G401.6 (cell line): Measurements from ENCODE around the gene ANK3.

Experiments used
- FAIRE-seq: peaks from 2 replicates; lab custom pipeline; 2012; peaks lifted over from hg19 to GRCh38; lab: Jason Lieb, UNC

The ANK3 gene

DNA sequence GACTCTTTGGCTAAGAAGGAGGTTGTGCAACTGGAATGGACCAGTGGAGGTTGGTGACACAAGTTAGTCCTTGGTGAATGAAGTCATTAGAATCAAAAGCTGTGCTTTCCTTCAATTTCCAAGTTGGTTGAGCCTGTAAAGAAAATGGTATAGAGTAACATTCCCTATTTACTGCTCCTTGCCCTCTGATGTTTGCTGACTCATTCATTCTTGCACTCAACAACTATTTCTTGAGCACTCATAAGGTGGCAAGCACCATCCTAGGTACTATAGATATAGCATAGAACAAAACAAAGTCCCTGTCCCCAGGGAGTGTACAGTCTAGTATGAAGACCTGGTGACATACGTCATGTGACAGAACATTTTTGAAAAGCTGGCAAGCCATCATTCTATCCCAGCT lies 364.4 kb downstream of the ANK3 start:
- no peak for FAIRE-seq

DNA sequence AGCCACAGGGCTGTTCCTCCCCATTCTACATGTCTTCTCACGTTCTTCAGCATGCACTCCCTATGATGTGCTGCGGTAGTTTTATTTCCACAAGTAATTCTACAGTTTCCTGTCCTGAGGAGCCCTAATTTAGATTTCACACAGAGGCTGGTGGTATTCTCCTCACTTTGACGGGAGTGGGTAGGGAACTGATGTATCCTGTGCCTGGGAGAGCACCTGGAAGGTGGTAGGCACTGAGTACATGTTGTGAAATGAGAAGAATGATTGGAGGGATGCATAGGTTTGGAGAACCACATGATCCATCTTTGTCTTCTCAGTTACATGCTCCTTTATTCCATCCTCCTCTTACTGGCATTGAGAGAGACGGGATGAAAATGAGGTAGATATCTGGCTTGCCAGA lies 365.2 kb downstream of the ANK3 start:
- no peak for FAIRE-seq

DNA sequence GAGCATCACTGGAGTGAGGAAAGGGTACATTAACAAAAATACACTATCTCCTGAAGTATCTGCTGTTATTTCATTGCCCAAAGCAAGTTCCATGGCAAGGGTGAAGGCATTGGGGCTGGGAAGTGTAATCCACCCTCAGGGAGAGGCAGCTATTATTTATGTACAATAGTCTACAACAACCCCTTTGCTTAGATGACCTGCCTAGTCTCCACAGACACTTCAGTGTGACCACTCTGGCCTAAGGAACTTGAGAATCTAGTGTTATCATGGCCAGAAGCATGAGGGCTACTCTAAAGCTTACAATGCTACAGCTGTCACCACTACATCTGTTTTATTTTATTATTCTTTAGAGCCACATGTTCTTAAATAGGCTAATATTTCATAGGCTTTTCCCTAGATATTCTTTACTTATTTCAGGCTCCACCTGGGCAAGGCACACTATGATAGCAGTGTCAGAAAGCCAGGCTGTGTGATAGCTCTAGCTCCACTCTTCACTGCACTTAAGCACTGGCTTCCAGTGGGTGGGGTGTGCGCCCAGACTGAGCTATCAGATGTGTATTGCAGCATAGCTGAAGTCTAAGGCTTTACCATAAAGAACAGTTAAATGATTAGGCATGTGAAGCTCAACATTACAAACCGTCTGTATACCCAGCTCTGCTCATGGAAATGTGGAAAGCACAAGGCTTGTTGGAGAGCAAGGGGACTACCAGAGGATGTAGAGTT lies 366.4 kb downstream of the ANK3 start:
- no peak for FAIRE-seq

DNA sequence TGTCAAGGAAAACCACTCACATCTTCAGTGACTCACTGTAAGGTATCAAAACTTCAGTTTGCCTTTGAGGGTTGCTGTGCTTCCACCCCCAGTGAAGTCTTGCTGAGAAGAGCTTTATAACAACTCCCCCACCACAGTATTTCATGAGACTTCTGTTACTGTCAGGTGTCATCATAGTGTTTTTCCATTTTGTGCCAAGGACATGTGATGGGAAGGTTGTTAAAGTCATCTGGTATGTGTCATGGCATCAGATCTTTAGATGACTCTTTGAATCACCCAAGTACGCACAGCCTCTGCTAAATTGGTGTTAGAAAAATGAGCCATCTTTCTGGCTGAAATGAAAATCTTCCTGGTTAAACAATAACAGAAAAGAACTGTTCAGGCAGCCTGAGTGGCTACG lies 368.3 kb downstream of the ANK3 start:
- no peak for FAIRE-seq

DNA sequence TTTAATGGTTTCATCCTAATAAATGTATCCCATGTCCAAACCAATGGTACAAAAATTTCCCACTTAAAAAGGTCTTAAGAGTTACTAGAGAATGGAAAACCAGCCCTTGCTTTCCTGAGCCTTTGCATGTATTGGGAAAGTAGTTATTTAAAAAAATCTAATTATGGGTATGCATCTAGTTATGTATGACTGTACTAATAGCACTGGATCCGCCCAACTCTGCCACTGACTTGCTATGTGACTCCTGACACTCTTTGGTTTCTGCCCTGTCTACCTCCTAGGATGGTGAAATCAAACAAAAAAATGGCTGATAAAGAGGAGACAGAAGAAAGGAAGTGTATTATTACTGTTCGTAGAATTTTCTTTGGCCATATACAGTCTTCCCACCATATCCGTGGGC lies 372.9 kb downstream of the ANK3 start:
- FAIRE-seq: no peak

DNA sequence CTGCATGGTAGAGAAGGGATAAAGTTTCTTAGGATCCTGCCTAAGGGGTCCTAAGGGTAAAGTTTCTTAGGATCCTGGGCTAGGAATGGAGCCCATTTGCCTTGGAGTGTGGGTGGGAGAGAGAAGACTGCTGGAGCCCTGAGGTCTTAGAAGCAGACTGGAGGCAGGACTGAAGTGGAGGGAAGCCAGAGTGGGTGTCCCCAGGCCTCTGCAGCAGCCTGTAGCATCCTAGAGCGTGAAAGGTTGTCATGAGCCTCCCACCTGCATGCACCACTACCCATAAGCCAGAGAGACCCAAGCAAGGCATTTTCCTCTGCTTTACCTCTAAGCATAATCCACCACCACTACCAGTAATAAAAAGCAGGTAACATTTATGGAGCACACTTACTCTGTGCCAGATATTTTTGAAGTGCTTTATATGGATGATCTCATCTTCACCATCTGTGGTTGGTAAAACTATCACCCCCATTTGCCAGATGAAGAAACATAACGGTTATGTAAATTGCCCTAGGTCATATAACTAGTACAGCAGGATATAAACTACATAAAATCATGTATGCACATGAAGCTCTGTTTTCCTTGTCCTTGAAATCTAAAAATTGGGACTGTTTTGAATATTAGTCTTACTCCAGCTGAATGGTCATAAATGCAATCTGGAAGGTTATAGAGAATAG lies 379.8 kb downstream of the ANK3 start:
- FAIRE-seq: no peak

DNA sequence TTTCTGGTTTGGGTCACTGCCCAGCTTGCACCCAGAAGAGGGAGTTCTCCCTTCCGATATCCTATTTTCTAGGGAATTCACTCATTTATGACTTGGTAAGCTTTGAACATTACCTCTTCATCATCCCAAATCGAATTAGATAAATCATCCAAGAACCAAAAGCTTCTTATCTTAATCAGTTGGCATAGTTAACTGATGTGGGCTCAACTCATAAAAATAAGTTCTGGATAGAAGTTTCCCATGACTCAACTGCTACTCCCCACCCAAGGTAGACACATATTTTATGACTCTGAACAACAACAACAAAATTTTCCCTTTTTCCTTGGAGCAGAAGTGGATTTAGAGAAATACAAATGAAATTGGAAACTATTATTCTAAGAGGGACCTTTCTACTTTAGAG lies 380.4 kb downstream of the ANK3 start:
- FAIRE-seq: no peak

DNA sequence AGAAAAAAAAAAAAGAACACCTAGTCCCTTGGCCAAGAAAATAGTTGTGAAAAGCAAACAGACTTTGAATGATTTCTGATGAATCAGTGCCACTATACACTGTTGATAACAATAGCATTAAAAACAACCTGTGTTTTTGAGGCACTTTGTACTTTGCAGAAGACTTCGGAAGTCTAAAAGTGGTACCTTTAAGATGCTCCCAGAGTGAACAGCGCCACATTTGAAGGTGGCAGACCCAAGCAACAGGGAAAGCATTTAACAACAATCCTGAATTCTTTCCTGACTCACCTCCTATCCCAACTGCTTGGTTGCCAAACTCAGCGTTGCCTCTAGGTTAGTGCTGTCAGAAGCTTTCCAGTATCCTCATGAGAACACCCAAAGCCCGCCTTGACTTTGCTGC lies 380.9 kb downstream of the ANK3 start:
- FAIRE-seq: no peak

DNA sequence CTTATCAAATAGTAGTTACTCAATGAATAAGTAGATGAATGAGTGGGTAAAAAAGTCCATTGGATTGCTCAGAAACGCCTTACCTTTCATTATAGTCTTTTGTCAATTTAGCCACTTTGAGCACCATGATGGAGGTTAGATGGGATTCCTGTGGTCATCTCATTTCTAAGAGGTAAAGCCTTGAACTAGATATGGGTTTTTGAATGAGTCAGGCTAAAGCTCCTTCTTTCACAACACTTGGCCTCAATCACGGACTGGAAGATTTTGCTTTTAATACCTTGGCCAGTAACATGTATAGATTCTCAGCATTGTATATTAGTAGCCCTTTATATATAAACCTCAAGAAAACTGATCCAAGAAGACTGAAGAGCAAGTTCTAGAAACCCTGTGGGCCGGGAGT lies 383.6 kb downstream of the ANK3 start:
- FAIRE-seq: no peak

DNA sequence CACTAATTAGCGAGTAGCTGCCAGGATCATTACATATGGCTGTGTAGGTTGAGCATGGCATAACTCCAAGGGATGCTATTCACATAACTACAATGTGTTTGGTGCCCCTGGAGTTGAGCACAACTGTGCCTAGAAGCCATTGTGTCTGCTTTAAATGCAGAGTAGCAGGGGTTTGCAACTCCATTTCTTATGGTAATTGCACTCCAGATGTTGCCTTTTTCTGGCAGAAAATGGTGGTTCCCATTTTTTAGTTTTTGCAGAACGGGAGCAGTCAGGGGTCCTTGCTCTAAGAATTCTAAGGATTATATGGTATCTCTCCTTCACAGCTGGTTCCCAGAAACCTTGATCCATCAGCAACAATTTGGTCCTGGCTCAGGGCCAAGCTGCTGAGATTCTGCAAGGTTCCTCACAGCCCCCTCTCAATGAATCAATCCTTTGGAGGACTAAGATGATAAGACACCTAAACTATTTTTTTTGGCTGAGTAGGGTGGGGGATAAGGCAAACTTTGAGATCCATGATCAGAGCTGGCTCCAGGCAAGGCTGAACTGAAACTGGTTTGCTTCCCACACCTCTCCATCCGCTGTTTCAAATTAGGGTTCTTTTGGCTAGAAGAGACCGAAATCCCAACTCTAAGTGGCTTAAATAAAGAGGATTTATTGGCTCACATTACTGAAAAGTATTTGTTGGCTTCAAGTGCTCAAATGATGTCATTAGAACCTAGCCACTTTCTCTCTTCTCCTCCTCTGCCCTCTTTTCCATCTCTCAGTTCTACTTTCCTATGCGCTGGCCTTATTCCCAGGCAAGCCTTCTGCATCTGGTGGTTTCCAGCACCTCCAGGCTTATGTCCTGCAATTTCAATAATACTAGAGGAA lies 385.8 kb downstream of the ANK3 start:
- no peak for FAIRE-seq

DNA sequence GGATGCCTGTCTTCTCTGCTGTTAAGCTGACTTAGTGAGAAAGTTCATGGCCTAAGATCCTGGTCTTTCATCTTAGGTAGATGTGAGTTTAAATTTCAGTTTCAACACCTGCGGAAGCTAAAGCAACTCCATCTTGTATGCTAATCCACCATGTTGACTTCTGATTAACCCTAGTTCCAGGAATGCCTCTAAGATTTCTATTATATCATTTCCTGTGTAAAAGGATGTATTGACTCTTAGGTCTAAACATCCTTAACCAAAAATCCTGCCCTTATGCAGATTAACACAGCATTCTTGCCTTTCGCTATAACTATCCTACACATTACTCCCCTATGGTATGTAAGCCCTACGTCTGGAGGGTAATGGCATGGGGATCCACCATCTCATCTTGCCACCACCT lies 388.9 kb downstream of the ANK3 start:
- FAIRE-seq: no peak

DNA sequence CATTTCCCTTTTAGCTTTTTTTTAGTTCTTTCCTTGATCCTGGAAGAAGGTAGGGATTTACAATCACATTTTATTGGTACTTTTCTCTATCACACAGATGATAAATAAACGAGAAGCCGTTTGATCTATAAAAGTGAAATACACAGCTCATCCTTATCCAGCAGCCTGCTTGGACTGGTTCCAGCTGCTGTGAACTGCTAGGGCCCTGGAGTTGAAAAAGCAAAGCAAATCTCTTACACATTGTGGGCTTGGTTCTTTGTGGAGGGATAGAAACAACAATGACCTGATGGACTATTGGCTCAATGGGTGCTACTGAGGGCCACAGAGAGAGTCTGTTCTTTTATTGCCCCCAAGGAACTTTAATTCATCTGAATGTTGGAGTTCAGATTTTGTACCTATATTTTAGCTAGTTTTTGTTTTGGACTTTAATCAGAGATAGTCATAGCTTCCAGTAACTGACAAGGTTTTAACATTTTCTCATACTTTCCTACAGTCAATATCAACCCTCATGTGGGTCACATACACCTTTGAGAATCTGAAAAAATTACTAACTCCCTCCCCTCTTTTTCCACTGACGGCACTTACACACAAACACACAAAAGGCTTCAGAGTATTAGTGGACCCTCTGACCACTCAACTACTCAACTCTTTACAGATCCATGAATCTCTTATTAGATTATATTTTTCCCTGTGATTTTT lies 391.7 kb downstream of the ANK3 start:
- no peak for FAIRE-seq

DNA sequence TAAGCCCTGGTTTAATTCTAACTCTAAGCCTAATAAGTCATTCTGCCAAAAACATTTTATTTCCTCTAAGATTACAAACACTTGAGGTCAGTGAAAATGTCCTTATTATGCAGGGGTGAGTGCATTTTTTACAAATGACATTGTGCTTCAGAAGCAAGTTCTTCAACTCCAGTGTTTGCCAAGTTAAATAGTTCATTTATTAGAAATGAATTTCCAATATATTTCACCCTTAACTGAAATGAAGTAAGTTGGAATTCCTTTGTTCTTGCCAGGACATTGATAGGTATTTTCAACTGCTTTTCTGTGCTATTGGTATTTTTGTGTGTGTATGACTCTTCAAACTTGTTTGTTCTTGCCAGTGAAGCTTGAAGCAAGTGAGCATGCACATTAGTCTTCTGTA lies 393.8 kb downstream of the ANK3 start:
- no peak for FAIRE-seq

DNA sequence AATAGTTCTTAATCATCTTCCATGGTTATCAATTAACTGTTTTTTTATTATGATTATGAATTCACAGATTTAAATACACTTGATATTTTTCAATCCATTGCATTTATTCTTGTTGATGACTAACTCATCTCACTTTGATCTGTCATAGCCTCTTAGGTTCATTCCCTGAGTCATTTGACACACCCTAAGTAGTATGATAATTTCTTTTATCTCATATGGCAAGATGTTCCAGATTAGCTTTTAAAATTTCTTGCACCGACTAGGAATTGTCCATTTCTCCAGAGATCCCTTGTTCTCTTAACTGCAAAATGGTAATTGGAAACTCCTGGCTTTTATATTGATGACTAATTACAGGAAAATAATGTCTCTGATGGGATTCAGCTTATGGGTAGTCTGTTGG lies 395.7 kb downstream of the ANK3 start:
- no peak for FAIRE-seq

DNA sequence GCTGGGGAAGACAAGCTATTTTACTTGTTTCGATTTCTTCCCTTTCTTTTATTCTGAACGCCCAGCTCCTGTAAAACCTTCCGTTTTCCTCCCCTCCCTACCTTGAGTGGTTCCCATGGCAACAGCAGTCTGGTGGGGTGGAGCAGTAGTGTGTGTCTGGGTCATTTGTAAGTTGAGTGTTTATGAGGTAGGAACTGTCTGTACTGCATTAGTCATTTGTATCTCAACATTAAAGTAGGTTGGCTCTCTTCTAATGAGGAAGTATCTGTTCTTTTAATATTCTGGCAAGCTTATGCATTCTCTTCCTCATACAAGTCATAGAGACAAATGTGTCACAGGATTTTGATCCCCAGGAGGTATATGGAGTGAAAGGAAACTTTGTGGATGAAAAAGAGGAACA lies 398.0 kb downstream of the ANK3 start:
- FAIRE-seq: no peak

DNA sequence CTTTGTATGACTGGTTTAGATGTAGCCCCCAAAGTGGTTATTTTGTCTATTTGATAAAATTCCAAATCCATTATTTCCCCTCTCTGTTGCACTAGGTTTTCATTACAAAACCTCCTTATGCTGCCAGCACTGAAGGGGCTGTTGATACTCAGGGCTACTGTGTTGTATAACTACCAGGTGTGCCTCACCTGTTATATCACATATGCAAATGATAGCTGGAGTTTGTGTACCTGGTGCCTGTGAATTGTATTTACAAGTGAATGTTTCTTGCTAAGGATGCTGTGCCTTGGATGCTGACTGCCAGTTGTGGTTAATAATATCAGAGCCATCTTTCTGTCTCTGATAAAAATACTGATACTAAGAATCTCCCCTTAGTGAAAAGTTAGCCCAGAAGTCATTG lies 398.6 kb downstream of the ANK3 start:
- FAIRE-seq: no peak

DNA sequence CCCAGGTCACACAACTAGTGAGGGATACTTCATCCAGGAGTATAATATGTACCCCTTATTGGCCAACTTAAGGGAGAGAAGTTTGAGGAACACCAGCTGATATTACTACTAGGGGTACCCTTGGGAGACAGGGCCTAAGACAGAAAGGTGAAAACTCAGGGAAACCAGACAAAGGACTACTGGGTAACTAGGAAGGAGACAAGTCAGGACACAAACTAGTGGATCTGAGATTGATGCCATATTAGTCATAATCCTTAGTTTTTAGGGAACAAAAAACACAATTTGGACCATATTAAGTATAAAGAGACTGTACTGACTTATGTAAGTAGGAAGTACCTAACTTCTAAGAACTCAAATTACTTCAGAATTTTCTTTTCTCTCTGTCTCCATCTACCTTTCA lies 404.0 kb downstream of the ANK3 start:
- FAIRE-seq: no peak

DNA sequence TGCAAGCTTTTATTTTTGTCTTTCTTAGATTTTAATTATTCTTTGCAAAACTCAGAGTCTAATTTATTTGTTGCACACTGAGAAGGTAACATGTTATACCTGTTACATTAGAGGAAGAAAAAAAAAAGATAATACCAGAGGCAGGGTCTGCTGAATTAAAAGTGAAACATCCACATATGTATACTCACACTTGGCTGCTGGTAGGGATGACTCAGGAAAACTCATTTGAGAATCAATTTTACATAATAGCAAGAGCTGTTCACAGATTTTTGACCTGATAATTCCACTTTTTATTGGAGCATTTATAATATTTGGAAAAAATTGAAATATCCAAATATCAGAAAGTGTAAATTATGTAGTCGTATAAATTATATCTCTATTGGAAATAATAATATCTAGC lies 405.3 kb downstream of the ANK3 start:
- FAIRE-seq: no peak

DNA sequence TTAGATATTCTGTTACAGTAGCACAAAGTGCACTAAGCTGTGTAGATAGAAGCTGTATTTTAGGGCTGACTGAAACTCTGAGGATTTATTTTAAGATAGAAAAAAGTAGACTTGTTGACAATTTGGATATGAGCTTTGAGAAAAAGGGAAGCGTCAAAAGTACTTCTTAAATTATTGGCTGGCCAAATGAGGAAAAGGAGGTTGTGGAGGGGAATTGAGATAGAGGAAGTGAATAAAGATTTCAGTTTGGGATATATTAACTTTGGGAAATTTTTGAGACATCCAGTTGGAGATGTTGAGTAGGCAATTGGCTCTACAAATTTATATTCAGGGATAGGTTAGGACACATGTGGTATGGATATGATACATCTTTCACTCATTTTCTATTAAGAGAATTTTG lies 409.3 kb downstream of the ANK3 start:
- no peak for FAIRE-seq

DNA sequence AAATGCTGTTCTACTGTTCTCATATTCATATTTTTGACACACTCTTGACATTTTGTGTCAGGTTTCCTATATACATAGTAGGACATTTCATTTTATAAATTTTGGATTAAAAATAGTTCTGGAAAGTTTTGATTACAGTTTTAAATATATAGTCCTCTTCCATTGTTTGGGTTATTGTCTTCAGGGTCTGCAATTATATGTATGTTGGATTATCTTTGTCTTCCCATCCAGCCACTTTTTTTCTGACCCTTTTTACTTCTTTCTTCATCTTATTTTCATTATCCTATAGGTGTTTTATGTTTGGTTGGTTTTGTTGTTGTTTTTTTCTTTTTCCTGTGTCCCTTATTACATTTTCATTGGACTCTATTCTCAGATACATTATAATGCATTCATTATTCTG lies 412.2 kb downstream of the ANK3 start:
- FAIRE-seq: peak; percentile 51

DNA sequence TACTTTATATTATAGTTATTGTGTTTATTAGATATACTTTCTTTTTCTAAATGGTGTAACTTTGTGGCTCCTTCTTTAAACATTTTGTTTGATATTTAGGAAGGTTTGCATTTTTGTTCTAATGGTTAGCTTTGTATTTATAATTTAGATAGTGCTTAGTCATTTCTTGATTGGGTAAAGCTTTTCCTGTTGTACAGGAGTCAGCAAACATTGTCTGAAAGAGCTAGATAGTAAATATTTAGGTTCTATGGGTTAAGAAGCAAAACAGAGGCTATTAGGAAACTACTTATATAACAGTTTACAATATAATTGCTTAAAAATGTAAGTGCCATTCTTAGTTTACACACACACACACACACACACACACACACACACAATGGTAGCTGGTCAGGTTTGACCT lies 412.8 kb downstream of the ANK3 start:
- FAIRE-seq: no peak
